T-helper 2 cell treated with Interferon-gamma antibody and Interleukin-4, amounts not matched to agents 5 μg/mL and 100 μg/mL, for 36 hours (primary cell): Measurements from ENCODE around the gene HORMAD2.

Experiments used
- DNase-seq: peaks from one replicate; pipeline ENCODE4 v3.0.0; 2021; ENCODE audit warnings: low spot score
- H3K27ac Mint-ChIP-seq: one replicate; pipeline ENCODE4 v1.8.0; 2021; ENCODE audit warnings: mild to moderate bottlenecking, mixed read lengths
- H3K27me3 Mint-ChIP-seq: one replicate; pipeline ENCODE4 v1.8.0; 2021; ENCODE audit warnings: low read depth, mixed read lengths
- H3K36me3 Mint-ChIP-seq: one replicate; pipeline ENCODE4 v1.8.0; 2021; ENCODE audit warnings: low read depth, mixed read lengths
- H3K4me1 Mint-ChIP-seq: one replicate; pipeline ENCODE4 v1.8.0; 2021; ENCODE audit warnings: low read depth, mixed read lengths
- H3K4me3 Mint-ChIP-seq: one replicate; pipeline ENCODE4 v1.8.0; 2022; ENCODE audit warnings: mild to moderate bottlenecking, moderate library complexity, mixed read lengths
- H3K9me3 Mint-ChIP-seq: one replicate; pipeline ENCODE4 v1.8.0; 2021; ENCODE audit warnings: mixed read lengths

Gene HORMAD2

DNA sequence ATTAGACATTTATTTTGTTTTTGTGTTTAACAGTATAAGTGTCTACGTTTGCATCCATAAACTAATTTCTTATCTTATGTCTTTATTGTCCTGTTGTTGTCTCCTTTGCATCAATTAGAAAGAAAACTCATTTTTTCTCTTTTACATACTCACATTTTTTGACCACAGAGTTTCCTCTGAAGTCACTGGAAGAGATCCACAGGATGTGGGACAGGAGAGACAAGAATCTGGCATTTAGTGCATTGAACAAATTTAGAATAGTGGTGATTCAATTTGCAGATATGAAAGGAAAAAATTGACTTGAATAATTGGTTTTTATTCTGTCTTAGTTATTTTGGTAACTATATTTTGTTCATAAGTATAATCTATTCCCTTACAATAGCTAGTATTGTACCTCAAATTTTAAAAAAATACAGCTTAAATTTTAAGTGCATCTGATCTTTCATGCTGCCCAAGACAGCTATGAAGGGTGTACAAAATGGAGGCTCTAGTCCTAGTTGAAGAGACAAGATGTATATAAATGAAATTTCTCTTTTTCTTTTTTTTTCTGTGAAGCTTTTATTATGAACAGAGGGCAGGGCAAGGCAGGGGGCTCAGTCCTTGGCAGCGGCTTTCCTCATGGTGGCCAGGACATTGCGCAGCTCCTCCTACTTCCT, 24.4 kb downstream of the HORMAD2 start:
- no peaks in the 10 kb centered on the region for H3K27me3 Mint-ChIP-seq
- peaks cover 69% of the 10 kb centered on the region for H3K4me1 Mint-ChIP-seq
- peak overlapping the region; percentile 91 for H3K27ac Mint-ChIP-seq
- H3K36me3 Mint-ChIP-seq = peaks cover 19% of the 10 kb centered on the region
- DNase-seq = peak; percentile 54
- H3K4me3 Mint-ChIP-seq = peak overlapping the region; percentile 65
- peaks cover 7% of the 10 kb centered on the region for H3K9me3 Mint-ChIP-seq

- no peaks in the 10 kb centered on the region for H3K27me3 Mint-ChIP-seq
- H3K4me1 Mint-ChIP-seq = peaks cover 65% of the 10 kb centered on the region
- peaks cover 4% of the 10 kb centered on the region for H3K9me3 Mint-ChIP-seq
- H3K27ac Mint-ChIP-seq = peak overlapping the region; percentile 91
- H3K36me3 Mint-ChIP-seq = peaks cover 12% of the 10 kb centered on the region
- no peak for DNase-seq
- H3K4me3 Mint-ChIP-seq = peak overlapping the region; percentile 65
These were observed 25.2 kb downstream of the HORMAD2 start for GRCh38 chr22:30105483-30105882.

DNA sequence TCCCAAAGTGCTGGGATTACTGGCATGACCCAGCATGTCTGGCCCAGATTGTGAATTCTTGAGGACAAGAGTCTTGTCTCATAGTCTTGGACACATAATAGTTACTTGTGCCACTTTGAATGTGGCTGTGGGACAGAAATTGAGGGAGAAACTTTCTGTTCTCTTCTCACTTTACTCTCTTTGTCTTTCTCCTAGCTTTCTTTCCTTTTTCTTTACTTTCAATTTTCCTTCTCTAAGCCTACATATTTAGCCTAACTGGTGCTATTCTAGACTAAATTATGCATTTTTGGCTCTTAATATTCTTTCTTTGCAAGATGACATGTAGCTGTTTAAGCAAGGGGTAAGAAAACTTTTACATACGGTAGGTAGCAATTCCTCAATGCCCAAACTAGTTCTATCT, 33.2 kb downstream of the HORMAD2 start:
- DNase-seq = no peak
- peak overlapping the region; percentile 35 for H3K27ac Mint-ChIP-seq
- H3K36me3 Mint-ChIP-seq = peaks cover 23% of the 10 kb centered on the region
- no peaks in the 10 kb centered on the region for H3K27me3 Mint-ChIP-seq
- peak overlapping the region; percentile 30 for H3K4me3 Mint-ChIP-seq
- H3K4me1 Mint-ChIP-seq = peaks cover 59% of the 10 kb centered on the region
- H3K9me3 Mint-ChIP-seq = no peaks in the 10 kb centered on the region

GRCh38 chr22:30114361-30114760, 34.1 kb downstream of the HORMAD2 start:
- H3K36me3 Mint-ChIP-seq = peaks cover 23% of the 10 kb centered on the region
- H3K27ac Mint-ChIP-seq = peak overlapping the region; percentile 31
- H3K4me1 Mint-ChIP-seq = peaks cover 58% of the 10 kb centered on the region

DNA sequence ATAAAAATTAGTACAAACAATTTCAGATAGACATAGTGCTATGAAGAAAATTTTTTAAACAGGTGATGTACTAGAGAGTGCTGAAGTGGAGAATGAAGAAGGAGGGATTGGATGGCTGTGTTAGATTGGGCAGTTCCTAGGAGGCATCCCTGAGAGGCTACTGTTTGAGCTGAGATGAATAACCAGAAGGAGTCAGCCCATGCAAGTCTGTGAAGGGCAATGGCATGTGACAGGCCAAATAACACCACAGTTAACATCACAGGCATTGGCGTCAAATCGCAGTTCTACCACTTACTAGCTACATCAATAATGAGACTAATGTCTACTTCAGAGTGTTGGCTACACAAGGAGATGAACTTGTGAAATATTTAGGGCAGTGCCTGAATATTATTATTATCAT, 35.4 kb downstream of the HORMAD2 start:
- no peak overlapping the region for H3K4me3 Mint-ChIP-seq
- H3K36me3 Mint-ChIP-seq = peaks cover 23% of the 10 kb centered on the region
- H3K27ac Mint-ChIP-seq = peak overlapping the region; percentile 11
- no peak for DNase-seq
- H3K9me3 Mint-ChIP-seq = no peaks in the 10 kb centered on the region
- no peaks in the 10 kb centered on the region for H3K27me3 Mint-ChIP-seq
- peaks cover 64% of the 10 kb centered on the region for H3K4me1 Mint-ChIP-seq

More at GRCh38 chr22:30114361-30114760, 34.1 kb downstream of the HORMAD2 start:
- DNase-seq = no peak
- H3K4me3 Mint-ChIP-seq = no peak overlapping the region
- no peaks in the 10 kb centered on the region for H3K9me3 Mint-ChIP-seq
- no peaks in the 10 kb centered on the region for H3K27me3 Mint-ChIP-seq

- Mint-ChIP-seq H3K36me3 (peaks cover 21% of the 10 kb centered on the region), H3K27me3 (no peaks in the 10 kb centered on the region), H3K27ac (peak overlapping the region; percentile 66)
These were observed 36.3 kb downstream of the HORMAD2 start for GRCh38 chr22:30116362-30117117.

DNA sequence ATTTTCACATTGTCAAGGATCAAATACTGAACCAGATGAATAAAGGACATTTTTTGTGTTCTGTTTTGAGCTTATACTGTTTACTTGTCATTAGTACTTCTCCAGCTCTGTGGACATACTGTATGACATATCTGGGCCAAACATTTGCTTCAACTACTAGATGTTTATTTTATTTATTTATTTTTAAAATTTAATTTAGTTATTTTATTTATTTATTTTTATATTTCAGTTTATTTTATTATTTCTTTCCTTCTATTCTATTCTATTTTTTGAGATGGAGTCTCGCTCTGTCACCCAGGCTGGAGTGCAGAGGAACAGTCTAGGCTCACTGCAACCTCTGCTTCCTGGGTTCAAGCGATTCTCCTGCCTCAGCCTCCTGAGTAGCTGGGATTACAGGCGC, 37.0 kb downstream of the HORMAD2 start:
- Mint-ChIP-seq H3K9me3 (no peaks in the 10 kb centered on the region), H3K27ac (no peak overlapping the region), H3K36me3 (peaks cover 21% of the 10 kb centered on the region), H3K4me3 (no peak overlapping the region), H3K4me1 (peaks cover 65% of the 10 kb centered on the region), H3K27me3 (no peaks in the 10 kb centered on the region)
- no peak for DNase-seq

More at GRCh38 chr22:30116362-30117117, 36.3 kb downstream of the HORMAD2 start:
- DNase-seq = no peak
- Mint-ChIP-seq H3K9me3 (no peaks in the 10 kb centered on the region), H3K4me3 (no peak overlapping the region), H3K4me1 (peaks cover 65% of the 10 kb centered on the region)

DNA sequence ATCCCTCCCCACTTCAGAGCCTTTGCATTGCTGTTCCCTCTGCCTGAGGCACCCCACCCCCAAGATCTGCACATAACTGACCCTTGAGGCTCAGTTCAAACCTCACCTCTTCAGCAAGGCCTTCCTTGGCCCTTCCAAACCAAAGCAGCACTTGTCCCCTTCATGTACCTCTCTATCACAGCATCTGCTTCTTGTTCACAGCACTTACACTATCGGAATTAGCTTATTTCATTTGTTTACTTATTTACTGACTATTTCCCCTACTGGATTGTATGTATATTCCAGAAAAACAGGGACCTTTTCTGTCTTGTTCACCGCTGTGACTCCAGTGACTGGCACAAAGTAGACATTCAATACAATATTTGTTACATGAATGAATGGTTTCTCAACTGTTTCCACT, 38.0 kb downstream of the HORMAD2 start:
- Mint-ChIP-seq H3K27ac (peak overlapping the region; percentile 10), H3K9me3 (no peaks in the 10 kb centered on the region), H3K4me3 (no peak overlapping the region), H3K27me3 (no peaks in the 10 kb centered on the region), H3K4me1 (peaks cover 71% of the 10 kb centered on the region), H3K36me3 (peaks cover 19% of the 10 kb centered on the region)
- DNase-seq = no peak

DNA sequence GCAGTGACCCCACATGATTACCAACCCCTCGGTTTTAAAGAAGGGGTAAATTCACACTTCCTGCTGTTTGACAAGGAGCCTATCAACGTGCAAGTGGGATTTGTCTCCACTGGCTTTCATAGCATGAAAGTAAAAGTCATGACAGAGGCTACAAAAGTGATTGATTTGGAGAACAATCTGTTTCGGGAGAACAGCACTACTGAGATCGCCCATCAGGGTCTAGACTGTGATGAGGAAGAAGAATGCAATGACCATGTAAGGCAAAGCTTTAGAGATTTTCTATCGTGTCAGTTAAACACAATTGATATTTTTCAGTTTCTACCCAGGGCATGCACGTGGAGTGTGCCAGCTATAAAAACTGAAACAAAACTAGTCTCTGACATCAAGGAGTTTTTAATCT, 41.7 kb downstream of the HORMAD2 start:
- Mint-ChIP-seq H3K4me3 (peak overlapping the region; percentile 68), H3K27me3 (no peaks in the 10 kb centered on the region), H3K4me1 (peaks cover 56% of the 10 kb centered on the region), H3K36me3 (peaks cover 13% of the 10 kb centered on the region), H3K27ac (peak overlapping the region; percentile 79), H3K9me3 (peaks cover 8% of the 10 kb centered on the region)
- DNase-seq = peak; percentile 28

DNA sequence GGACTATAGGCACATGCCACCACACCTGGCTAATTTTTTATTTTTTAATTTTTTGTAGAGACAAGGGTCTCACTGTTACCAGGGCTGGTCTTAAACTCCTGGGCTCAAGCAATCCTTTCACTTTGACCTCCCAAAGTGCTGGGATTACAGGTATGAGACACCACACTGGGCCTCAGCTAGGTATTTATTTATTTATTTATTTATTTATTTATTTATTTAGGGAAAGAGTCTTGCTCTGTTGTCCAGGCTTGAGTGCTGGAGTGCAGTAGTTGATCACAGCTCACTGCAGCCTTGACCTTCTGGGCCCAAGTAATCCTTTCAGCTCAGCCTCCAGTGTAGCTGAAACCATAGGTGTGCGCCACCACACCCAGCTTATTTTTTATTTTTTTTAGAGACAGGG, 43.2 kb downstream of the HORMAD2 start:
- Mint-ChIP-seq H3K36me3 (peaks cover 14% of the 10 kb centered on the region), H3K9me3 (peaks cover 8% of the 10 kb centered on the region), H3K27me3 (no peaks in the 10 kb centered on the region), H3K4me3 (peak overlapping the region; percentile 68), H3K27ac (peak overlapping the region; percentile 79), H3K4me1 (peaks cover 49% of the 10 kb centered on the region)
- no peak for DNase-seq

DNA sequence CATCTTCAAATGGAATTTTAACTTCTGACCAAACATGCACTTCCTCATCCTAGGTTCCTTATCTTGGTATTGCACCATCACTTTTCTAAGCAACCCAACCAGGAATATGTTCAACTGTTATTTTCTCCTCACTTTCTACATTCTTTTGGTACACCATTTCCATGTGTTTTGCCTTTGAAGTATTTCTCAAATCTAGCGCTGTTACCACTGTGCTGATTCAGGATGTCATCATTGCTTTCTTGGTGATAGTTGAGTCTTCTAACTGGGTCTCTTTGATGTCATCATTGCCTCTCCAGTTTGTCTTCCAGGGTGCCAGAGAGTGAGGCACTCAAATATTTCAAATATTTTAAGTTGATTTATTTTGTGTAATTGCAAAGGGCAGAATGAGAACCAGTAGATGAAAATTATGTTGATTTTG, 47.5 kb downstream of the HORMAD2 start:
- Mint-ChIP-seq H3K4me3 (no peak overlapping the region), H3K4me1 (peaks cover 39% of the 10 kb centered on the region), H3K27ac (no peak overlapping the region), H3K27me3 (no peaks in the 10 kb centered on the region), H3K9me3 (peaks cover 8% of the 10 kb centered on the region), H3K36me3 (peaks cover 16% of the 10 kb centered on the region)
- DNase-seq = no peak

DNA sequence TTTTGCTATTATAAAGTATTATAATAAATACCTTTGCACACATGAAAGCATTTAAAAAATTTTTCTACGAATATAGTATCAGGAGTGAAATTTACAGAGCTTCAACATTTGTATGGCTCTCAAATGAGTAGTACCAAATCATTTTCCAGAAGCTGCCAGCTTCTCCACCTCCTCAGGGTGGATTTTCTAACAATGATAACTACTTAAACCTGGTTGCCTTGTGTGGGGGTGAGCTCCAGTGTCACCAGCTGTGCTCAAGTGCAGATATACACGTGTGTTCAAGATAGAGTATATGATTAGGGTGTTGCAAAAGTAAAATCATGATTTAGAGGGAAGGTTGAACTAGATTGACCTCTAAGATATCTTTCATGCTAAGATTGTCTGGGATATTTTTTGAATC, 48.2 kb downstream of the HORMAD2 start:
- H3K27ac Mint-ChIP-seq = no peak overlapping the region
- H3K9me3 Mint-ChIP-seq = peaks cover 8% of the 10 kb centered on the region
- H3K36me3 Mint-ChIP-seq = peaks cover 16% of the 10 kb centered on the region
- no peak overlapping the region for H3K4me3 Mint-ChIP-seq
- H3K27me3 Mint-ChIP-seq = no peaks in the 10 kb centered on the region
- H3K4me1 Mint-ChIP-seq = peaks cover 34% of the 10 kb centered on the region
- DNase-seq = no peak

DNA sequence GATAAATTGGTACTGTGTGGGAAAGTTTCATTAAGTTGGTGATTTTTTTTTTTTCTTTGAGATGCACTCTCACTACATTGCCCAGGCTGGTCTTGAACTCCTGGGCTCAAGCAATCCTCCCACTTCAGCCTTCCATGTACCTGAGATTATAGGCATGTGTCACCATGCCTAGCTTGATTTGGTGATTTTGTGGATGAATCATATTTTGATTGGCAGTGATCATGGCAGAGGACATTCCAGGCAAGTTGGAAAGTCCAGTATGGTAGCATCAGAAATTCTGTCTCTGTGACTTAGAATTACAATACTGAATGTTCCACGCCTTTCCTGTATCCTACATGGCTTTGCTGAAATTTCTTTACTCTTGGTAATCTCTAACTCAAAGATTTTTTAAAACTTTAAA, 49.4 kb downstream of the HORMAD2 start:
- no peaks in the 10 kb centered on the region for H3K27me3 Mint-ChIP-seq
- peaks cover 30% of the 10 kb centered on the region for H3K4me1 Mint-ChIP-seq
- no peak for DNase-seq
- H3K27ac Mint-ChIP-seq = no peak overlapping the region
- peaks cover 13% of the 10 kb centered on the region for H3K36me3 Mint-ChIP-seq
- no peak overlapping the region for H3K4me3 Mint-ChIP-seq
- peaks cover 4% of the 10 kb centered on the region for H3K9me3 Mint-ChIP-seq

DNA sequence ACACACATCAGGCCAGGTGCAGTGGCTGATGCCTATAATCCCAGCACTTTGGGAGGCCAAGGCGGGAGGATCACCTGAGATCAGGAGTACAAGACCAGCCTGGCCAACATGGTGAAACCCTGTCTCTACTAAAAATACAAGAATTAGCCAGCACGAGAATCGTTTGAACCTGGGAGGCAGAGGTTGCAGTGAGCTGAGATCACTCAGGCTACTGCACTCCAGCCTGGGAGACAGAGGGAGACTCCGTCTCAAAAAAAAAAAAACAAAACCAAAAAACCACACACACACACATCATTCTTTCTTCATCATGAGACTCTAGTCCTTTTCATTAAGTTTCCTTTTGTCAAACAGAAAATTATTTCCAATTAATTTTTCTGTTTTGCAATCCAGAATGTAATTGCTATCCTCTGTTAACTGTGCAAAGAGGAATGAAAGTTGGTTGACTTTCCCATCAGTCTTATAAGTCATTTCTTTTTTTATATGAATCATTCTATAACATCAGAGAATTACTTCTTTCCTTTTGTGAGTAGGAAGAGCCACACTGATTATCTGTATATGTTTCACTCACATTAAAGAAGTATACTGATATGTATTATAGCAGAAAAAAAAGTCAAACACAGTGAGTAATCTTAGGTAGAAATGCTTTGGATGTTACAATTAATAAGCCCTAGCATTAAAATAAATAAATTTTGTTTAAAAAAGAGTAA, 52.2 kb downstream of the HORMAD2 start:
- peaks cover 33% of the 10 kb centered on the region for H3K4me1 Mint-ChIP-seq
- H3K4me3 Mint-ChIP-seq = no peak overlapping the region
- H3K27ac Mint-ChIP-seq = peak overlapping the region; percentile 31
- no peak for DNase-seq
- peaks cover 15% of the 10 kb centered on the region for H3K36me3 Mint-ChIP-seq
- H3K27me3 Mint-ChIP-seq = no peaks in the 10 kb centered on the region
- no peaks in the 10 kb centered on the region for H3K9me3 Mint-ChIP-seq
